PC-9 (cell line): ENCODE data around the gene IL17RE. TPM values are rescaled to one million over a fixed set of nuclear protein-coding genes. Genes with fewer than 3 reads are reported as not detected.

Experiments used
- BruUV-seq: library from RNA; stranded (reverse); fragments of 400-500 nt; replicated peaks from 2 replicates; lab custom pipeline; 2021; lab: Mats Ljungman, UMichigan
- CTCF ChIA-PET: fragments of 300-600 bp; sonication (Branson Sonifier 250); formaldehyde crosslinking; loops from one replicate; lab custom pipeline; 2022; ENCODE audit warnings: antibody characterized with exemption; lab: Charles Lee
- POLR2A ChIA-PET: fragments of 300-600 bp; sonication (Branson Sonifier 250); formaldehyde crosslinking; loops from one replicate; lab custom pipeline; 2022; ENCODE audit warnings: antibody characterized with exemption; ENCODE audit not compliant: unreplicated experiment; lab: Charles Lee
- DNase-seq, 2 experiments: peaks; one replicate each; pipeline versions ENCODE4 v3.0.0 to v3.0.0-alpha.2; 2015 to 2022; ENCODE audit warnings: mixed read lengths in 1 of 2
- H2AFZ ChIP-seq: fragments of 200-600 bp; sonication (generic); 2 replicates; pipeline ENCODE4 v1.8.1; 2017; ENCODE audit warnings: antibody characterized with exemption
- H3F3A ChIP-seq: fragments of 200-600 bp; sonication (generic); 2 replicates; pipeline ENCODE4 v1.8.1; 2017; ENCODE audit warnings: antibody characterized with exemption, mild to moderate bottlenecking, low read depth; ENCODE audit not compliant: insufficient read depth
- H3K27ac ChIP-seq: fragments of 200-600 bp; sonication (generic); 2 replicates; pipeline ENCODE4 v1.6.1; 2016; ENCODE audit warnings: mixed run types
- H3K27me3 ChIP-seq: fragments of 200-600 bp; sonication (generic); 2 replicates; pipeline ENCODE4 v1.6.1; 2016; ENCODE audit warnings: low read depth, mixed run types; ENCODE audit not compliant: insufficient read depth
- H3K36me3 ChIP-seq: fragments of 200-600 bp; sonication (generic); 2 replicates; pipeline ENCODE4 v1.6.1; 2016; ENCODE audit warnings: low read depth, mixed run types
- H3K4me1 ChIP-seq: fragments of 200-600 bp; sonication (generic); replicated peaks from 2 replicates; pipeline ENCODE4 v1.6.1; 2016; ENCODE audit warnings: mixed run types; ENCODE audit not compliant: insufficient read depth
- H3K4me2 ChIP-seq: fragments of 200-600 bp; sonication (generic); 2 replicates; pipeline ENCODE4 v1.6.1; 2017; ENCODE audit warnings: mixed run types
- H3K4me3 ChIP-seq: fragments of 200-600 bp; sonication (generic); 2 replicates; pipeline ENCODE4 v1.6.1; 2016; ENCODE audit warnings: mixed run types
- H3K79me2 ChIP-seq: fragments of 200-600 bp; sonication (generic); 2 replicates; pipeline ENCODE4 v1.6.1; 2017; ENCODE audit warnings: low read depth, mixed run types
- H3K9me2 ChIP-seq: fragments of 200-600 bp; sonication (generic); 2 replicates; pipeline ENCODE4 v1.8.1; 2017; ENCODE audit warnings: mild to moderate bottlenecking; ENCODE audit not compliant: insufficient read depth
- H3K9me3 ChIP-seq: fragments of 200-600 bp; sonication (generic); 2 replicates; pipeline ENCODE4 v1.8.1; 2016; ENCODE audit warnings: low read depth; ENCODE audit not compliant: insufficient read depth
- H4K20me1 ChIP-seq: fragments of 200-600 bp; sonication (generic); 2 replicates; pipeline ENCODE4 v1.8.1; 2017; ENCODE audit not compliant: insufficient read depth
- EZH2 ChIP-seq: fragments of 200-600 bp; sonication (generic); IDR thresholded peaks from 2 replicates; pipeline ENCODE4 v1.8.0; 2017; ENCODE audit warnings: antibody characterized with exemption, low read depth
- intact Hi-C: fragments of 100-400 bp; cut with micrococcal nuclease; formaldehyde crosslinking; loops from one replicate; pipeline ENCODE4 v1.10.0; 2022; ENCODE audit not compliant: unreplicated experiment
- total RNA-seq: library from RNA; stranded (reverse); gene quantifications from 2 replicates; pipeline ENCODE4 v1.2.3, GENCODE V29; 2021
- TF ChIP-seq, protein P1 (sequence below): fragments of 200-600 bp; sonication (generic); conservative IDR thresholded peaks from 2 replicates; pipeline ENCODE4 v1.6.1; 2017; ENCODE audit warnings: mixed run types, antibody characterized with exemption, mild to moderate bottlenecking, moderate library complexity

IL17RE gene
- total RNA-seq, 1 experiment from 2014 or later, result 23.8 TPM

- H3K79me2 ChIP-seq, result no peaks in the 10 kb centered on the region
- H4K20me1 ChIP-seq, result no peaks in the 10 kb centered on the region
- intact Hi-C loops, result no loop called here
- no peak overlapping the region for H2AFZ ChIP-seq
- ChIA-PET CTCF (interaction anchor here (0.7 kb wide), 1 partner anchor 28 kb away, joined by 3 read pairs; no protein-coding TSS in a partner anchor), POLR2A (interaction anchor here (0.7 kb wide), 1 partner anchor 9 kb away, joined by 9 read pairs; no protein-coding TSS in a partner anchor)
- H3K9me3 ChIP-seq, result no peaks in the 10 kb centered on the region
- no TSS peak for BruUV-seq
- H3K27me3 ChIP-seq, result no peaks in the 10 kb centered on the region
- H3K4me1 ChIP-seq, result peaks cover 46% of the 10 kb centered on the region
- peak overlapping the region; percentile 25 for H3K27ac ChIP-seq
- TF ChIP-seq, protein P1, sequence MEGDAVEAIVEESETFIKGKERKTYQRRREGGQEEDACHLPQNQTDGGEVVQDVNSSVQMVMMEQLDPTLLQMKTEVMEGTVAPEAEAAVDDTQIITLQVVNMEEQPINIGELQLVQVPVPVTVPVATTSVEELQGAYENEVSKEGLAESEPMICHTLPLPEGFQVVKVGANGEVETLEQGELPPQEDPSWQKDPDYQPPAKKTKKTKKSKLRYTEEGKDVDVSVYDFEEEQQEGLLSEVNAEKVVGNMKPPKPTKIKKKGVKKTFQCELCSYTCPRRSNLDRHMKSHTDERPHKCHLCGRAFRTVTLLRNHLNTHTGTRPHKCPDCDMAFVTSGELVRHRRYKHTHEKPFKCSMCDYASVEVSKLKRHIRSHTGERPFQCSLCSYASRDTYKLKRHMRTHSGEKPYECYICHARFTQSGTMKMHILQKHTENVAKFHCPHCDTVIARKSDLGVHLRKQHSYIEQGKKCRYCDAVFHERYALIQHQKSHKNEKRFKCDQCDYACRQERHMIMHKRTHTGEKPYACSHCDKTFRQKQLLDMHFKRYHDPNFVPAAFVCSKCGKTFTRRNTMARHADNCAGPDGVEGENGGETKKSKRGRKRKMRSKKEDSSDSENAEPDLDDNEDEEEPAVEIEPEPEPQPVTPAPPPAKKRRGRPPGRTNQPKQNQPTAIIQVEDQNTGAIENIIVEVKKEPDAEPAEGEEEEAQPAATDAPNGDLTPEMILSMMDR, result no peak
- H3F3A ChIP-seq, result peaks cover 32% of the 10 kb centered on the region
- 0 out of 2 replicates have a peak, but pooled peaks cover 3% of the 10 kb centered on the region for H3K36me3 ChIP-seq
- no peak for DNase-seq
- H3K4me2 ChIP-seq, result peak overlapping the region; percentile 80
- H3K9me2 ChIP-seq, result no peaks in the 10 kb centered on the region
- H3K4me3 ChIP-seq, result peak overlapping the region; percentile 50; the same call in 1 of the 2 replicates
These were observed 583 bp downstream of the IL17RE start for GRCh38 chr3:9903238-9903624.

GRCh38 chr3:9903904-9904303 lies 1.3 kb downstream of the IL17RE start:
- BruUV-seq, result TSS peak; percentile 37

GRCh38 chr3:9906480-9906879 lies 3.8 kb downstream of the IL17RE start:
- no peak overlapping the region for H3K27ac ChIP-seq
- CTCF ChIA-PET, result no interaction called here
- no peak overlapping the region for H3K4me3 ChIP-seq
- no peaks in the 10 kb centered on the region for H4K20me1 ChIP-seq
- H3K36me3 ChIP-seq, result 0 out of 2 replicates have a peak, but pooled peaks cover 3% of the 10 kb centered on the region
- no peaks in the 10 kb centered on the region for H3K27me3 ChIP-seq
- no peaks in the 10 kb centered on the region for H3K79me2 ChIP-seq
- POLR2A ChIA-PET, result interaction anchor here (0.6 kb wide), 1 partner anchor 13 kb away, joined by 7 read pairs; no protein-coding TSS in a partner anchor
- H3K9me3 ChIP-seq, result no peaks in the 10 kb centered on the region
- BruUV-seq, result no TSS peak
- no peak for DNase-seq
- no peaks in the 10 kb centered on the region for H3K9me2 ChIP-seq
- H3F3A ChIP-seq, result peaks cover 23% of the 10 kb centered on the region; the same call in 1 of the 2 replicates
- no peak overlapping the region for H3K4me2 ChIP-seq
- intact Hi-C loops, result no loop called here
- peaks cover 43% of the 10 kb centered on the region for H3K4me1 ChIP-seq
- H2AFZ ChIP-seq, result no peak overlapping the region
- no peak for TF ChIP-seq EZH2
- TF ChIP-seq, protein P1, result no peak

More at GRCh38 chr3:9903904-9904303, 1.3 kb downstream of the IL17RE start:
- no peaks in the 10 kb centered on the region for H4K20me1 ChIP-seq
- DNase-seq, result no peak
- no peaks in the 10 kb centered on the region for H3K9me3 ChIP-seq
- H3K27me3 ChIP-seq, result no peaks in the 10 kb centered on the region
- H3F3A ChIP-seq, result peaks cover 25% of the 10 kb centered on the region
- ChIA-PET POLR2A (interaction anchor here (0.7 kb wide), 1 partner anchor 20 kb away, joined by 3 read pairs; no protein-coding TSS in a partner anchor), CTCF (no interaction called here)
- no peaks in the 10 kb centered on the region for H3K9me2 ChIP-seq
- peaks cover 40% of the 10 kb centered on the region for H3K4me1 ChIP-seq
- H3K36me3 ChIP-seq, result 0 out of 2 replicates have a peak, but pooled peaks cover 3% of the 10 kb centered on the region
- intact Hi-C loops, result no loop called here
- TF ChIP-seq, protein P1, result no peak
- no peak for TF ChIP-seq EZH2
- H3K4me3 ChIP-seq, result peak overlapping the region; percentile 50; the same call in 1 of the 2 replicates
- H2AFZ ChIP-seq, result no peak overlapping the region
- no peaks in the 10 kb centered on the region for H3K79me2 ChIP-seq
- peak overlapping the region; percentile 80 for H3K4me2 ChIP-seq
- peak overlapping the region; percentile 25 for H3K27ac ChIP-seq
